ENCODE data around the gene INCA1.

- no peak for TF ChIP-seq POLR2A (IDR thresholded peaks at IDR 0.05)
- no peak for TF ChIP-seq CTCF (IDR thresholded peaks at IDR 0.05)
Measured at GRCh38 chr17:5034651-5035050, 37.3 kb upstream of the INCA1 start.
